D721Med (cell line): ENCODE results near the gene GARIN5A.
A peak's percentile ranks its signal among the peaks of the same experiment; 100 is the strongest.

Experiments used
- DNase-seq: peaks from one replicate; pipeline ENCODE4 v3.0.0; 2011; ENCODE audit warnings: low spot score; ENCODE audit not compliant: insufficient read length
- FAIRE-seq: peaks from 2 replicates; lab custom pipeline; 2011; peaks lifted over from hg19 to GRCh38; lab: Jason Lieb, UNC
- TF ChIP-seq, protein P1 (sequence below): IDR thresholded peaks from 2 replicates; pipeline ENCODE4 v1.5.1; 2012; ENCODE audit warnings: mild to moderate bottlenecking, control low read depth; ENCODE audit not compliant: insufficient read depth; ENCODE audit errors: missing control alignments

GARIN5A gene

DNA sequence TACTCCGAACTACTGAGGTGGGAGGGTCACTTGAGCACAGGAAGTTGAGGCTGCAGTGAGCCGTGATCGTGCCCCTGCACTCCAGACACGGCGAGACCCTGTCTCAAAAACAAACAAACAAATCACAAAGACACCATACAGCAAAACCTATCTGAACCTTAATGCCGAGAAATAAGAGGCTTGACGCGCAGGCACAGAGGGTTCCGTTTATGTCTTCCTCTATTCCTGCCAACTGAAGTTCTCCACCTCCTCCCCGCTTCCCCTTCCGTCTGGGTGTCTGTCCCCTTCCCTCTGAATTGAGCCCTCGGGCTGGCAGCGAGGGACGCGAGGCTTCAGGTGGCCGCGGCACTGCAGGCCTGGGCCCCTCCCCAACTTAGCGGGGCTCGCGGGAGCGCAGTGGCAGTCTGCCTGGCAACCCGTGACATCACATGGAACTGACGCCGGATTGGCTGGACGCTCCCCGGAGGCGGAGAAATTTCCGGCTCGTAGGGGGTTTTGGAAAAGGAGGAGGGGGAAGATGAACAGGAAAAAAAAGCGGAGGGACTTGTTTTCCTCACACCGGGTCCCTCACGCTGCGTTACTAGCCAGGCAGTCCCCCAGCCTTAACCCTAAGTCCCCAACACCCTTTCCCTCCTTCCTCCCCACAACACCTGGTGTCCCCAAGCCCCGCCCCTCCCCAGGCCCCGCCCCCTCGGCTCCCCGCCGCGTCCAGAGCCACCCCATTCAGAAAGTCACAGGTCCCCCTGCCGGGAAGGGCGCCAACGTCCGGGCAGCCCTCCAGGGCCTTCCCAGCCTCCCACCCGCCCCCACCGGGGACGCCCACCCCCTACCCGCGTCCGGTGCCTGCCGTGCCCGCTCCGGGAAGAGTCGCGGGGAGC is 45.1 kb downstream of the GARIN5A start:
- no peak for FAIRE-seq
- TF ChIP-seq, protein P1, sequence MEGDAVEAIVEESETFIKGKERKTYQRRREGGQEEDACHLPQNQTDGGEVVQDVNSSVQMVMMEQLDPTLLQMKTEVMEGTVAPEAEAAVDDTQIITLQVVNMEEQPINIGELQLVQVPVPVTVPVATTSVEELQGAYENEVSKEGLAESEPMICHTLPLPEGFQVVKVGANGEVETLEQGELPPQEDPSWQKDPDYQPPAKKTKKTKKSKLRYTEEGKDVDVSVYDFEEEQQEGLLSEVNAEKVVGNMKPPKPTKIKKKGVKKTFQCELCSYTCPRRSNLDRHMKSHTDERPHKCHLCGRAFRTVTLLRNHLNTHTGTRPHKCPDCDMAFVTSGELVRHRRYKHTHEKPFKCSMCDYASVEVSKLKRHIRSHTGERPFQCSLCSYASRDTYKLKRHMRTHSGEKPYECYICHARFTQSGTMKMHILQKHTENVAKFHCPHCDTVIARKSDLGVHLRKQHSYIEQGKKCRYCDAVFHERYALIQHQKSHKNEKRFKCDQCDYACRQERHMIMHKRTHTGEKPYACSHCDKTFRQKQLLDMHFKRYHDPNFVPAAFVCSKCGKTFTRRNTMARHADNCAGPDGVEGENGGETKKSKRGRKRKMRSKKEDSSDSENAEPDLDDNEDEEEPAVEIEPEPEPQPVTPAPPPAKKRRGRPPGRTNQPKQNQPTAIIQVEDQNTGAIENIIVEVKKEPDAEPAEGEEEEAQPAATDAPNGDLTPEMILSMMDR: no peak
- peak; percentile 82 for DNase-seq

DNA sequence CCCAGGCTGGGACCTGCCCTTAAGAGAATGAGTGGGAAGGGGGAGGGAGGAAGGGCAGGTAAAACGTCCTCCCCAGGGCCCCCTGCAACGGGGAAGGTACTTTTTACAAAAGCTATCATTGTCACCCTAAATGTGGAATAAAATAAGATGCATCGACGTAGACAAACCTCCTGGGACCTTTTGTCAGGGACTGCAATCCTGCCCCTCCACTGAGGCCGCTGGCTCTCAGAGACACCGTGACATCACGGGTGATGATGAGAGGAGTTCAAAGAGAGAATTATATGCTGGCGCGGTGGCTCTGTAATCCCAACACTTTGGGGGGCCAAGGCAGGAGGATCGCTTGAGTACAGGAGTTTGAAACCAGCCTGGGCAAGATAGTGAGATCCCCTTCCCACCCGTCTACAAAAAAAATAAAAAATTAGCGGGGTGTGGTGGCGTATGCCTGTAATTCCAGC is 45.7 kb downstream of the GARIN5A start:
- TF ChIP-seq, protein P1: no peak
- DNase-seq (no peak), FAIRE-seq (no peak)

DNA sequence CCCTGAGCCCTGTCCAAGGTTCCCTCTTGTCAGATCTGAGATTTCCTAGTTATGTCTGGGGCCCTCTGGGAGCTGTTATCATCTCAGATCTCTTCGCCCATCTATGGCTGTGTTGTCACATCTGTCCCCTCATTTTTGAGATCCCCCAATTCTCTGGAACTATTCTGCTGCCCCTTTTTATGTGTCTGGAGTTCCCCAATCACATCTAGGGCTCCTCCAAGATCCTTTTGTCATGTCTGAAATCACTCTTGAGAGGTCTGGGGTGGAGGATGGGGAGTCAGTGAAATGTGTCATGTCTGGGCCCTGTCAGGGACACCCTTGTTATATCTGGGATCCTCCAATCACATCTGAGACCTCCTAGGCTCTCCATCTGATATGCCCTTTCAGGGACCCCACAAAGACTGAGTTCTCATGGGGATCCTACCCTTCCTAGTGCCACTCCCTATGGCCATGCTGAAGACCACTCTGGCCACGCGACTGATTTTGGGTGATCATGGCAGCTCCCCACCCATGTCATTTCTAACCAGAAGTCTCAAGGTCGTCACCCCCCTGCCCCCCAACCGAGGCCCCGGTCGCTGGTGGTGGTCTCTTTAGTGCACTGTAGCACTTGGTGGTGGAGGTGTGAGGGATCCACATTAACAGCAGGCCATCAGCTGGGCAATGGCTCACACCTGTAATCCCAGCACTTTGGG is 47.7 kb downstream of the GARIN5A start:
- DNase-seq: no peak
- FAIRE-seq: no peak
- TF ChIP-seq, protein P1: no peak

DNA sequence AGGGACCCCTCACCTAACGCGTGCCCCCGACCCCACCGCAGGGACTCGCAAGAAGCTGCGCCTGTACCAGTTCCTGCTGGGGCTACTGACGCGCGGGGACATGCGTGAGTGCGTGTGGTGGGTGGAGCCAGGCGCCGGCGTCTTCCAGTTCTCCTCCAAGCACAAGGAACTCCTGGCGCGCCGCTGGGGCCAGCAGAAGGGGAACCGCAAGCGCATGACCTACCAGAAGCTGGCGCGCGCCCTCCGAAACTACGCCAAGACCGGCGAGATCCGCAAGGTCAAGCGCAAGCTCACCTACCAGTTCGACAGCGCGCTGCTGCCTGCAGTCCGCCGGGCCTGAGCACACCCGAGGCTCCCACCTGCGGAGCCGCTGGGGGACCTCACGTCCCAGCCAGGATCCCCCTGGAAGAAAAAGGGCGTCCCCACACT is 48.6 kb downstream of the GARIN5A start:
- no peak for FAIRE-seq
- DNase-seq: no peak
- TF ChIP-seq, protein P1: no peak

DNA sequence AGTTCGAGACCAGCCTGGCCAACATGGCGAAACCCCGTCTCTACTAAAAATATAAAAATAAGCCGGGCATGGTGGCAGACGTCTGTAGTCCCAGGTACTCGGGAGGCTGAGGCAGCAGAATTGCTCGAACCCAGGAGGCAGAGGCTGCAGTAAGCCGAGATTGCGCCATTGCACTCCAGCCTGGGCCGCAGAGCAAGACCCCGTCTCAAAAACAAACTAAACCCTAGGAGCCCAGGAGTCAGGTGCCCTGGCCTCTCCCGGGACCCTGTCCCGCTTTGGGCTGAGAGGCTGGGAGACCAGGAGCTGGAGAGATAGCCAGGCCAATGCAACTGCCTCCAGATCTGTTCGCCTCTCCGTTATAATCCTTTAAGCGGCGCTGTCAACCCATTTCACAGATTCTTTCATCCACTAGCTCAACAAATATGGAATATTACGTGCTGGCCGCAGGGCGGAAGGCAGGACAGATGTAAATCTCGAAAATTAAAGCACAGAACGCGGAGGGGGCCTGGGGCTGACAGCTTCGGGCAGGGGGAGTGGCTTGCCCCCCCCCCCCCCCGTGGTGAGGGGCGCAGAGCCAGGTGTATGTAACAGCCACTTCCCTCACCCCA is 49.2 kb downstream of the GARIN5A start:
- TF ChIP-seq, protein P1: no peak
- DNase-seq (no peak), FAIRE-seq (no peak)

DNA sequence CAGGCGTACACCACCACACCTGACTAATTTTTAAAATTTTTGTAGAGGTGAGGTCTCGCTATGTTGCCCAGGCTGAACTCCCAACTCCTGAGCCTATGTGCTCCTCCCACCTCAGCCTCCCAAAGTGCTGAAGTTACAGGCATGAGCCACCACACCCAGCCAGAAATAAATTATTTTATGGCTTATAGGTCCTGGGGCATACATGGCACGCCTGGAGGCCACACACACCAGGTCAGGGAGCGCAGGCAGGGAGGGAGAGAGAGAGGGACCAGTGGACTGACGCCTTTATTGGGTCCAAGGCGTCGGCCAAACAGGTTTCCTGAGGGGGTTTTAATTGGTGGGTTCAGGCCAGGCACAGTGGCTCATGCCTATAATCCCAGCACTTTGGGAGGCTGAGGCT is 51.1 kb downstream of the GARIN5A start:
- FAIRE-seq (no peak), DNase-seq (no peak)
- TF ChIP-seq, protein P1: no peak
